IMR-90 (cell line): Measurements from ENCODE around the gene TSEN34.

ENCODE experiments used
- BHLHE40 ChIP-seq: fragments of 150-350 bp; IDR thresholded peaks from 2 replicates; pipeline ENCODE4 v1.6.1; 2016; ENCODE audit warnings: mild to moderate bottlenecking, low read depth, low read length
- CEBPB ChIP-seq: IDR thresholded peaks from 2 replicates; pipeline ENCODE4 v1.6.1; 2012; ENCODE audit warnings: low read depth, low read length, improper control_type of control experiment
- CHD1 ChIP-seq: IDR thresholded peaks from 2 replicates; pipeline ENCODE4 v1.6.1; 2012; ENCODE audit warnings: low read depth, low read length, improper control_type of control experiment
- CTCF ChIP-seq: conservative IDR thresholded peaks from 2 replicates; pipeline ENCODE4 v1.5.1; 2012; ENCODE audit warnings: mild to moderate bottlenecking, low read depth, low read length, improper control_type of control experiment
- MAZ ChIP-seq: IDR thresholded peaks from 2 replicates; pipeline ENCODE4 v1.6.1; 2012; ENCODE audit warnings: low read depth, mild to moderate bottlenecking, low read length, improper control_type of control experiment, moderate library complexity, borderline replicate concordance
- NFE2L2 ChIP-seq: fragments of 150-350 bp; IDR thresholded peaks from 2 replicates; pipeline ENCODE4 v1.6.1; 2016; ENCODE audit warnings: low read depth, mild to moderate bottlenecking, low read length
- POLR2A ChIP-seq: IDR thresholded peaks from 2 replicates; pipeline ENCODE4 v1.6.1; 2012; ENCODE audit warnings: mild to moderate bottlenecking, low read depth, low read length
- RAD21 ChIP-seq: IDR thresholded peaks from 2 replicates; pipeline ENCODE4 v1.6.1; 2012; ENCODE audit warnings: low read length, improper control_type of control experiment
- RCOR1 ChIP-seq: IDR thresholded peaks from 2 replicates; pipeline ENCODE4 v1.6.1; 2012; ENCODE audit warnings: mild to moderate bottlenecking, low read length, improper control_type of control experiment; ENCODE audit not compliant: insufficient replicate concordance
- TF ChIP-seq, protein P1 (sequence below): fragments of 150-350 bp; IDR thresholded peaks from 2 replicates; pipeline ENCODE4 v1.6.1; 2017; ENCODE audit warnings: mild to moderate bottlenecking, antibody characterized with exemption, low read length, low read depth

DNA sequence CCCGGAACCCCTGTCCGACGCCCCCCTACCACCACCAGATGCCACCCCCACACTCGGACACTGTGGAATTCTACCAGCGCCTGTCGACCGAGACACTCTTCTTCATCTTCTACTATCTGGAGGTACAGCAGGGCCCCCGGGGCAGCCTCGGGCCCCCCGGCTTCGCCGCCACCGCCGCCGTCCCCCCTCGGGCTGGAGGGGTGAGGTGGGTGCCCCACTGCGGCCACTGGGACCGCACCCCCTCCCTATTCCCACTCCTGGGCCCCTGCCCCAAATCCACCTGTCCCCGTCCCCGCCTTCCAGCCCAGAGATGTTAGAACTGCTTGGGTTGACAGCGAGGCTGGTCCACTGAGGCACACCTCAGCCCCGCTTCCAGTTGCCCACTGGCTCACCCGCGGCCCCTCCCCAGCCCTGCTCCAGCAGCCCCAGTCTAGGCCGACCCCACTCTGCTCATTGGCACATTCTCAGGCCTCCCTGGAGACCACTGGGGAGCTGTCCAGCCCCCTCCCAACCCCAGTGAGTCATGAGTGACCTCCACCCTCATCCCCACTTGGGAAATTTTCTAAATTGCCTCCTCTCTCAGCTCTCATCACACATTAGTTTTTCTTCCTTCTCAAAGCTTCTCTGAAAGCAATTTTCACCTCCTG, 38.1 kb upstream of the TSEN34 start:
- no peak for TF ChIP-seq RAD21
- no peak for TF ChIP-seq NFE2L2
- TF ChIP-seq CTCF = no peak
- TF ChIP-seq CHD1 = no peak
- no peak; the same call in 1 of the 2 replicates for TF ChIP-seq POLR2A
- TF ChIP-seq BHLHE40 = no peak
- no peak for TF ChIP-seq RCOR1
- TF ChIP-seq CEBPB = no peak
- TF ChIP-seq MAZ = no peak
- TF ChIP-seq, protein P1, sequence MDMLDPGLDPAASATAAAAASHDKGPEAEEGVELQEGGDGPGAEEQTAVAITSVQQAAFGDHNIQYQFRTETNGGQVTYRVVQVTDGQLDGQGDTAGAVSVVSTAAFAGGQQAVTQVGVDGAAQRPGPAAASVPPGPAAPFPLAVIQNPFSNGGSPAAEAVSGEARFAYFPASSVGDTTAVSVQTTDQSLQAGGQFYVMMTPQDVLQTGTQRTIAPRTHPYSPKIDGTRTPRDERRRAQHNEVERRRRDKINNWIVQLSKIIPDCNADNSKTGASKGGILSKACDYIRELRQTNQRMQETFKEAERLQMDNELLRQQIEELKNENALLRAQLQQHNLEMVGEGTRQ = no peak
